Neural cell (in vitro differentiated cells): ENCODE measurements around the gene ZBP1. TPM values are rescaled to one million over a fixed set of nuclear protein-coding genes. Genes with fewer than 3 reads are reported as not detected.

Source experiments
- polyA plus RNA-seq: library from polyadenylated mRNA; depleted of rRNA; stranded (reverse); fragments of >200 nt; gene quantifications from 2 replicates; pipeline ENCODE4 v1.2.3, GENCODE V29; 2014

The ZBP1 gene
- polyA plus RNA-seq, 1 donor from 2014 or later: not detected

Other genes starting within 250 kb of the ZBP1 start
- 19.0 and 21.5 TPM in 2 replicates for gene RBM38, start 229.0 kb downstream of the ZBP1 start, polyA plus RNA-seq
- gene CTCFL, start 95.3 kb downstream of the ZBP1 start, polyA plus RNA-seq: not detected in 2 replicates
- gene PCK1, start 59.3 kb downstream of the ZBP1 start, polyA plus RNA-seq: 0.24 TPM in 1 of 2 replicates, not detected in the other
- gene PMEPA1, start 89.6 kb upstream of the ZBP1 start, polyA plus RNA-seq: 3.3 and 5.0 TPM in 2 replicates